Fibroblast of the aortic adventitia (primary cell): ENCODE measurements around the gene LARP4B. TPM values are rescaled to one million over a fixed set of nuclear protein-coding genes. Genes with fewer than 3 reads are reported as not detected.

Experiments
- DNase-seq: peaks from one replicate; pipeline ENCODE4 v3.0.0-alpha.2; 2010; ENCODE audit warnings: low read depth
- H3K4me3 ChIP-seq: 2 replicates; pipeline ENCODE4 v1.5.1; 2011; ENCODE audit warnings: low read depth, mild to moderate bottlenecking, control low read depth, low read length, moderate library complexity
- total RNA-seq: library from RNA; depleted of rRNA; stranded (reverse); fragments of >200 nt; gene quantifications from 2 replicates; pipeline ENCODE4 v1.2.3, GENCODE V29; 2012; ENCODE audit warnings: low replicate concordance
- TF ChIP-seq, protein P1 (sequence below): IDR thresholded peaks from 2 replicates; pipeline ENCODE4 v1.5.1; 2011; ENCODE audit warnings: mild to moderate bottlenecking, low read length, control low read depth, inconsistent platforms; ENCODE audit not compliant: insufficient read depth

The LARP4B gene
- total RNA-seq, 1 donor = 38.7 TPM

DNA sequence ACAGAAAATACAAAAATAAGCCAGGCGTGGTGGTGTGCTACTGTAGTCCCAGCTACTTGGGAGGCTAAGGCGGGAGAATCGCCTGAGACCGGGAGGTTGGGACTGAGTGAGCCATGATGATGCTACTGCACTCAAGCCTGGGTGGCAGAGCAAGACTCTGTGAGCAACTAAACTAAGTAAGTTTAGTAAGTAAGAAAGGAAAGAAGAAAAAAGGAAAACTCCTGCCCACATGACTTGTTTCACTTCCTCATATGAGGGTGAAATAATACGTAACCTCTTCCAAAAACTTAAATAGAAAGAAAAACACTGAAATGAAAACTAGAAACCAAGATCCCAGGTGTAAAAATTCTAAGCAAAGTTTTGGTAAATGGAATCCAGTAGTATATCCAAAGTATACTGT is 79.6 kb downstream of the LARP4B start:
- TF ChIP-seq, protein P1, sequence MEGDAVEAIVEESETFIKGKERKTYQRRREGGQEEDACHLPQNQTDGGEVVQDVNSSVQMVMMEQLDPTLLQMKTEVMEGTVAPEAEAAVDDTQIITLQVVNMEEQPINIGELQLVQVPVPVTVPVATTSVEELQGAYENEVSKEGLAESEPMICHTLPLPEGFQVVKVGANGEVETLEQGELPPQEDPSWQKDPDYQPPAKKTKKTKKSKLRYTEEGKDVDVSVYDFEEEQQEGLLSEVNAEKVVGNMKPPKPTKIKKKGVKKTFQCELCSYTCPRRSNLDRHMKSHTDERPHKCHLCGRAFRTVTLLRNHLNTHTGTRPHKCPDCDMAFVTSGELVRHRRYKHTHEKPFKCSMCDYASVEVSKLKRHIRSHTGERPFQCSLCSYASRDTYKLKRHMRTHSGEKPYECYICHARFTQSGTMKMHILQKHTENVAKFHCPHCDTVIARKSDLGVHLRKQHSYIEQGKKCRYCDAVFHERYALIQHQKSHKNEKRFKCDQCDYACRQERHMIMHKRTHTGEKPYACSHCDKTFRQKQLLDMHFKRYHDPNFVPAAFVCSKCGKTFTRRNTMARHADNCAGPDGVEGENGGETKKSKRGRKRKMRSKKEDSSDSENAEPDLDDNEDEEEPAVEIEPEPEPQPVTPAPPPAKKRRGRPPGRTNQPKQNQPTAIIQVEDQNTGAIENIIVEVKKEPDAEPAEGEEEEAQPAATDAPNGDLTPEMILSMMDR = no peak
- H3K4me3 ChIP-seq = no peak overlapping the region
- no peak for DNase-seq

DNA sequence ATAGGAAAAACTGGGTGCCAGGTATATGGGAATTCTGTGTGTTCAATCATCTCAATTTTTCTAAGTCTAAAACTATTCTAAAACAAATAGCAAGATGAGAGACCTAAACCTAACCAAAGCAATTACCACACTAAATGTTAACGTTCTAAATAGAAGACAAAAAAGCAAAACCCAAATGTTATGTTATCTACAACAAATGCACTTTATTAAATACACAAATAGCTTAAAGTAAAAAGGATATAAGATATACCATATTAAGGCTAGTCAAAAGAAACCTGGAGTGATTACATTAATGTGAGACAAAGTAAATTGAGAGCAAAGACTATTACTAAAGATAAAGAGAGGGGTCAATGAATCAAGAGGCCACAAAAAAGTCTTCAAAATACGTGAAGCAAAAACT is 81.4 kb downstream of the LARP4B start:
- no peak for DNase-seq
- H3K4me3 ChIP-seq = no peak overlapping the region
- TF ChIP-seq, protein P1 = no peak

DNA sequence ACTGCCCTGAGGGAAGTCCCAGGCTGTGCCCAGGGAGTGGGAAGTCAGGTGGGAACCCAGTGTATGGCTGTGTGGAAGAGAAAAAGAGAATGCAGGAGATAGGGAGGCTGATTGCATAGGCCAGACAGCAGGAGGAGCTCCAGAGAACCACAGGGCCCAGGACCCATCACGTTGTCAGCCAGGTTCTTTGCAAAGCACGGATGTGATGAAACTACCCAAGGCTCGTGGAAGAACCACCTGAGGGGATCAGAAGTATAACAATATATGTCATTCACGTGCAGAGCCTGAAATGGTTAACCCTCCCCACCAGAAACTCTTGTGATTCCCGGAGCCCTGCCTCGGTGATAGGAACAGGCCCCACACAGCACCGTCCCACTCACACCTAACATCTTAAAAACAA is 83.6 kb downstream of the LARP4B start:
- TF ChIP-seq, protein P1 = peak; percentile 13
- no peak overlapping the region for H3K4me3 ChIP-seq
- DNase-seq = no peak

DNA sequence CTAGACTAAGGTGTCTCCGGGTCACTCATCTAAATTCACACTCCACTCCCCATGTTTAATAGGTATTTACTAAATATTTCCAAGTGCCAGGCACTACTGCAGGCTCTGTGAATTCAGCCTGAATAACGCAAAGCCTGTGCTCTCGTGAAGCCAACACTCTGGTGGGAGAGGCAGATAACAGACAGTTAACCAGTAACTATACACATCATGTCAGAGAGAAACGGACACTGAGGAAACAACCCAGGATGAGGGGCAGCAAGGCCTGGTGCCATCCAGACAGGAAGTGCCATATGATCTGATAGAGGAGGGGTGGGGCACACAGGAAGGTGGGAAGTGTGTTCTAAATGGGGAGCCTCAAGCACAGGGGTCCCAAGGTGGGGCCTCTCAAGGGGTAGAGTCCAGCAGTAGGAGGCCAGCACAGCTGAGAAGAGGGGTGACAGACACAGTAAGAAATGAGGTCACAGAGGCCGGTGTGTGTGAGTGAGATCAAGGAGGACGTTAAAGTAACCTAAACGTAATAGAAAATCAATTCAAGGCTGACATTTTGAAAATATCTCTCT is 85.3 kb downstream of the LARP4B start:
- TF ChIP-seq, protein P1 = no peak
- no peak for DNase-seq
- H3K4me3 ChIP-seq = no peak overlapping the region

DNA sequence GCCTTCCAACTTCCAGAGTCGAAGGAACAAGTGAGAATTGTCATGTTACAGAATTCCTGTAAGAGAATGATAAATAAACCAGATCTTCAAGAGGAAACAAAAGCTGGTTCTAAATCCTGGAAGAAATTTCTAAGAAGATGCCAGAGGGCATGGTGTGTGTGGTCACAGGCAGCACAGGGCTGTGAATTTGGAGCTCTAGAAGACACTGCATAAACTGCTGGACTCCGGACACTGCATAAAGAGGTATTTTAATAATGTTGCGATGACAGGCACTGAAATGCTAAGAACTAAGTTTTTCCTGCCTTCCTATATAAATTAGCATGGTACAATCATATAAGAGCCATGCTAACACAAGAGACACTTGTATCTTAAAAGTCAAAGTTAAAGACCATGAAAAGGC is 86.0 kb downstream of the LARP4B start:
- DNase-seq = peak; percentile 9
- TF ChIP-seq, protein P1 = no peak
- no peak overlapping the region for H3K4me3 ChIP-seq

DNA sequence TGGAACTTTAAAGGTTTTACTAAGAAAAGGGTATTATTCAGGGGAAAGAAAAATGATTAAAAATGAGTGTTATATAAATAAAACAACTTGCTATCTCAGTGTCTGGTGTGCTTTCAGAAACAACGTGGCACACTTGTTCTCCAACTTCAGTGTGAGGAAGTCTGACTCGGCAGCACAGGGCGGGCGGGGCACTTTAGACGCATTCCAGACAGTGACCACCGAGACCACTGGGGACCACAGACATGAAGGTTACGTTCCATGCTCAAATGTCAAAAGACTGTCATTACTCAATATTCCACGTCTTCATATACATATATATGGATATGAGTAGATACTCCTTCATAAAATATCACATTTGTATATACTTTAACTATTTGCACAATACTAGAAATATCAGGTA is 87.0 kb downstream of the LARP4B start:
- H3K4me3 ChIP-seq = no peak overlapping the region
- peak; percentile 41 for DNase-seq
- TF ChIP-seq, protein P1 = no peak

DNA sequence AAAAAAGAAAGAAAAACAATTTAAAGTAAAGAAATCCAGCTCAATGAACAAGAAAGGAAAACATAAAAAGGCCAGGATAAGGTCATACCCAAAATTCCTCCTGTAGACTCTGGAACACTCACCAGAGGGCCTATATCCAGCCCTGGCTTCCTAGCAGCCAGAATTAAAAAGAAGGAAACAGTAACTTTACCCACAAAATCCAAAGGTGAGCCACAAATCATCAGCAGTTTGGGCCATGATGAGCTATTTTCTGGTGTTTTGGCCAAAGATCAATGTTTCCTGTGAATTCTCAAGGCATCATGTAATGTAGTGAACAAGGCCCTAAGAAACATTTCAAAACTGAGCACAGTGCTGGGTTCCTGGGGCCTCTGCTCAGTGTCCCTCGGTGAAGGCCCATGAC is 87.8 kb downstream of the LARP4B start:
- peak; percentile 22 for DNase-seq
- TF ChIP-seq, protein P1 = no peak
- H3K4me3 ChIP-seq = no peak overlapping the region
